ENCODE data around the gene STK24.
"Not testable (repeated sequence)": the region's sequence is repeated elsewhere in the genome, so short reads cannot be mapped to it uniquely, and the experiment has no call there.

STK24 gene

GRCh38 chr13:98434060-98434459 is 142.8 kb downstream of the STK24 start:
- no peak for DNase-seq (ENCODE audit: low spot score)

DNA sequence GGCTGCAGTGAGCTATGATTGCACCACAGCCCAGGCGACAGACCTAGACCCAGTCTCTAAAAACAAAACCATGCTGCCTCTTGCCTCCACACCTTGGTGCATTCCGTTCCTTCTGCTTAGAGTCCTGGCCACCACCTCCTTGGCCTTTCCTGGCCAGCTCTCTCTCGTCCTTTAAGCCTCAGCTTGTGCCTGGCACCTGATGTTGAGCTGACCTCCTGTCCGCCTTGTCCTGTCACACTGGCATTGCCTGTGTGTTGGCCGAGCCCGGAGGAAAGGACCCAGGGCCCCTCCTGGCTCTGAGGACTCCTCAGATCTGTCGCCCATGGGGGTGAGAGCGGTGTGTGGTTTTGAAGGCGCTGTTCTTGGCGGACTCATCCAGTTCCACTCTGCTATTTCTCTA is 143.3 kb downstream of the STK24 start:
- DNase-seq (ENCODE audit: low spot score) = no peak

- no peak for DNase-seq (ENCODE audit: low spot score)
Measured at GRCh38 chr13:98432638-98433037, 144.3 kb downstream of the STK24 start.

- no peak for DNase-seq (ENCODE audit: low spot score)
Measured at GRCh38 chr13:98429977-98430736, 146.8 kb downstream of the STK24 start.

DNA sequence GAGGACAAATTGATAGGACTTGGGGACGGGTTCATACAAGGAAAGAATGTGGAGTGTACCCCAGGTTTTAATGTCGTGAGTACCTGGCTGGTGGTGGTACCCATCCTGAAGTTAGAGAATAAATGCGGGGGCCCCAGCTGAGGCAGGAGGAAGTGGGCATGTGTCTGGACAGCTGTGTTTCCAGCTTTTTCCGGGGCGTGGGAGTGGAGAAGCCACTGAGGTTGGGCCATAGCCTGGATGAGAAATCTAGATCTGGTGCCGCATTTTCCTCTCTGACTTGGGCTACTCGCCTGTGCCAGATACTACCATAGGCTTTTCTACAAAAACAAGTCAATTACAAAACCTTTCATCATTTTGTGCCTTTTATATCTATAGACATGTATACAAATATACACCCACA is 147.4 kb downstream of the STK24 start:
- DNase-seq (ENCODE audit: low spot score) = no peak

- no peak for DNase-seq (ENCODE audit: low spot score)
Measured at GRCh38 chr13:98429081-98429480, 147.8 kb downstream of the STK24 start.

DNA sequence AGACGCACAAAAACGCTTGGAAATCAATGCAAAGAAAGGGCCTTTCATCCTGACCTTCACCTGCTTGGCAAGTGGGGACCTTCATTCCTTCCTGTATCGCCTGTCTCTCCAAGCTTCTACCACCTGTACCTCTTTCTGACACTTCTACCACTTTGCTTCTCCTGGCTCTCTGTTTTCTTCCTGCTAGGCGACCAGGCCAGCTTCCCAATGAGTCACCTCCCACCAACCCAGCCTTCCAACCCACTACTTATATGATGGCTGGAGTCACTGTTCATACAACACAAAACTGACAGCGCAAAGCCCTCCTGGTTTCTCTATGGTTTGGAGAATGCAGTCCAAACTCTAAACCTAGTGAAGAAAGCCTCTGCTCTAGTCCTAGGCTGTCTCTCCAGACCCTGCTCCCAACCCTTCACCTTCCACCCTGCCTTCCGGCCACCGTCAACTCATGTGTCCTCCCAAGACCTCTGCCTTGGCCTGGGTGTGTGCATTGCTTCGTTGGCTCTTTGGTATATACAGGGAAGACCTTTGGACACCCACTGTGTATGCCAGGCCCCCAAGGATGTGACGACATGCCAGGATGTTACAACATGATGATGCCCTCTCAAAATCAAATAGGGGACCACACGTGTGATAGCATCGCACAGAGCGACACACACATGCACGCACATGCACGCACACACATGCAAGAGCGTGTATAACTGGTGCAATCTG is 148.5 kb downstream of the STK24 start:
- DNase-seq (ENCODE audit: low spot score) = no peak

DNA sequence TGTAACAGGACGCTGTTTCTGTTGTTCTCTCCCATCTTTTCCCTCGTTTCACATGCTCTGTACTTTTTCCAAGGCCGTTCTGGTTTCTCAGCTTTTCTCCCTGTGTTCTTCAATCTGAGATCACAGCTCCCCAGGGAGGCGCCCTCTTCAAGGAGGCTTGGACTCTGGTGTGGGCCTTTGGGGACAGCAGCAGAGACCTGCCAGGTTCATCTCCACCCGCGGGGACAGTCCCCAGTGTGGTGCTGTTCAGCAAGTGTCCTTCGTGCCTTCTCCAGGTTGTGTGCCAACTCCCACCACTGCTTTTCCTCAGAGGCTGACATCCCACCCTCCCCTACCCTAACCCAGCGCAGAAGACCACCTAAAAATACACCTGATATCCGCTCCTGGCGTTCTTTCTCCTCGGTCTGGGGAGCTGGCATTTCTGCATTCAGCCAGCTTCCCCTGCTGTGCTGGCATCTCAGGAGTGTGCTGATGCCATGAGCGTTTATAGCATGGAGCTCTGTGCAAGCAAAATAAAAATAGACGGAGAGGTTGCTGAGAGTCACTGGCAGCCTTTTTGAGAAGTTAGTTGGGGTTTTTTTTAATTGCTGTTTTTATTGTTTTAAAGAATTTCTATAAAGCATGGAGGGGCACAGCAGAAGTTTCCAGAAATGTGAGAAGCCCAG is 149.4 kb downstream of the STK24 start:
- no peak for DNase-seq (ENCODE audit: low spot score)

DNA sequence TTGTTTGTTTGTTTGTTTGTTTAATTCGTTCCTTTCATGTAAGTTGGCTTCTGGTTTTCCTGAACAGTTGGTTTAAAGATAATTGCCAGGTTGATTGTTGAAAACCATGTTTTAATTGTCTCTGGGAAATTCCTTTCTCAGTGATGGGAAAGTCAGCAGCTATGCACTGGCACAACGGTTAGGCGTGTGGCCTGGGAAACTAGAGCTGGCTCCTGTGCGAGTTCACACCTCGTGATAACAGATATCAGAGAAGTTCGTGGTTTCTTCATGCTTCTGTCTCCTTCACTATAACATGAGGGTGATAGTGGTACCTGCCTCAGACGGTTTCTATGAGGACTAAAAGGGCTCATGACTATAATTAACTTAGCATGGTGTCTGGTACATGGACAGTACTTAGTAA is 153.5 kb downstream of the STK24 start:
- DNase-seq (ENCODE audit: low spot score) = no peak

GRCh38 chr13:98422046-98422445 is 154.9 kb downstream of the STK24 start:
- DNase-seq (ENCODE audit: low spot score) = no peak

DNA sequence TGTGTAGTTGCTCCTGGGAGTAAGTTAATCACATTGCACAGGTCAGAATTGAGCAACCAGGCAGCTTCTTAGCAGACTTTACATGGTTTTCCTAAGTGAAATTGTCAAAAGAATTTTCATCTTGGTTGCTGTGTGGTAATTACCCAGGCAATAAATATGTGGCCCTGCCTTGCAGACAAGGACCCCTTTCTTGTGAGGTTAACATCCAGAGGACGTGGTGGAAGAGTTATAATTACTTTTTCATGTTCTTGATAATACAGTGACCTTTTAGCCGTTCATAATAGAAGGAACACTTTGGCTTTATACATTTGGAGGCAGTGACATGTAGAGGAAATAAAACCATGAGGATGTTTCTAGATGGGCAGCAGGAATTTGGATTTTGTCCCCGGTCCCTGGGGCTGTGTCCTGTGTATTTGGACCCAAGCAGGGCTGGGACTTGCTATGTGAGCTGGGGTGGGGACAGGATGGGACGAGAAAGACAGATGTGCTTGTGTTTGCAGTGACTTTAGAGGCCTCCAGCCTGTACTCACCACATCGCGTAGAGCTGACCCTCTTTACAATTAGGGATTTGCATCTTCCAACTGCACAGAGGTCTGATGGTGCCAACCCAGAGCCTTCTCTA is 156.2 kb downstream of the STK24 start:
- no peak for DNase-seq (ENCODE audit: low spot score)

DNA sequence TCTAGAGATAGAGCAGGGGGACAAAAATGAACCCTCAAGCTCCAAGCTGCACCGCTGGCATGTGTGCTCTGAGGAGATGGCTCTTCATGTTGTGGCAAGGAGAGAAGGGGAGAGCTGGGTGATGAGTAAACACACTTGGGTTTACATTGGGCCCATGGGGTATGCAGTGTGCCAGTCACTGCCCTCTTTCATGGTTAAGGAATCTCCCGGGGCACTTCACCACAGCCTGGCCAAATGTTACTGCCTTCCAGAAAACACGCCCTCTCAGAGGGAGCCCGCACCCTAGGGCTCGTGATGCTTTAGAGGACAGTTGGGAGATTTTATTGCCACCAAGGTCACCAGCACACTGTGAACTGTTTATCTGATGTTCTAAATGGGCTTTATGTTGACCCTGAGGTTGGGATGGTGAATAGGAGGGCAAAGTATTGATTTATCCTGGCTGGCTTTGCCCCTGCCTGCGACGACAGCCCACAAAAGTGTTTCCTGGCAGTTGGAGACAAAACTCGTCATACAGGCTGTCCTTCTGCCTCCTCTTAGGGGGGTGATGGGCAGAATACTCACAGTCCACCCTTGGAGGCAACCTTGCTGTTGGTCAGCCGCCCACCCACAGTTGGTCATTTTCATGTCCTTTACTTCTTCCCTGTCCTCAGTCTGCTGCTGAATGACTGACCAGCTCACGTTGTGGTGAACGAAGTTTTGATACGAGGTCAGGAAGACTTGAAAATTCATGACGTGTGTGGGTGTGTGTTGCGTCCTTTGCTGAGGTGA is 156.9 kb downstream of the STK24 start:
- no peak for DNase-seq (ENCODE audit: low spot score)

DNA sequence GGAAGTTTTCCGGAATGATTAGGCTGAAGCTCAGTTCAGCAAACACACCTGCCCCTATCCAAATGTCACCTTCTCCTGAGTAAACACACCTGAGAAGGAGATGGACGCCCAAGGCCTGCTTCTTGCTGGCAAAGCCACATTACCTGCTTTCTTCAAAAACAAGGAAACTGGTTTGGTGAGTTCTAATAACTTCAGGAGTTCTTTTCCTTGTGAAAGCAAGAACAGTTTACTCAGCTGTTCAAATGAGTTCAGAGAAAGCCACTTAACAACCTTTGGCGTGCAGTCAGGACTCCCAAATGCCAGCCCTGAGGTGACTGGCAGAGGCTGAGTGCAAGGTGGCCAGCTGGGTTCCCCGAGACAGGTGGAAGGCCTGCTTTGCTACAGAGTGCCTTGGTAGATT is 160.5 kb downstream of the STK24 start:
- no peak for DNase-seq (ENCODE audit: low spot score)

DNA sequence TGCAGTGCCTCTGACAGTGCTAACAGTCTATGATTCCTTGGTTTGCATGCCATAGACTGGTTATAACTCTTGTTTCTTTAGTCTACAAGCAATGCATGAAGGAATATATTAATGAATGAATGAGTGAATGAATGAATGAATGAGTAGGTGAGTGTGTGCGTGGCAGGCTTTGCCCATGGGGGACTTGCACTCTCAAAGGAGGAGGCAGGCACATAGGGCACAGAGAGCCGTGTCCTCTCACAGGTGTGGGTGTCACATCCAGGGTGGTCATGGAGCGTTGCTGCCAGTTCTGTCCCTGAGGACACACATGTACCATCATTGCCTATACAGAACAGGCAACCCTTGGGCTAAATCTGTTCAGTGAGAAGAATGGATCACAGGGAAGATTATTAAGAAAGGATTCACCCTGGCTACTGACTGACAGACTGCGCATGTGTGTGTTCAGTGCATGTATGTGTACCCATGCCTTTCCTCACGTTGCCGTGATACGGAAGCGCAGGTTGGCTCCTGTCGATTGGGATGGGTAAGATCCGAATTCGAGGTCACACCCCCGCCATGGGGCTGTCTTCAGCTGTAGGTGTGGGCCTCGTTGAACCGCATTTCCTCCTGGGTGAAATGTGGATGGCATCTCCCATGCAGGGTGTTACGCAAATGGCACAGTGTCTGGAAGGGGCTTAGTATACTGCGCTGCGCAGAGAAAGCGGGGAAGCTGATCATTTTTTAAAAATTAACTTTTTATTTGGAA is 161.4 kb downstream of the STK24 start:
- DNase-seq (ENCODE audit: low spot score) = no peak

DNA sequence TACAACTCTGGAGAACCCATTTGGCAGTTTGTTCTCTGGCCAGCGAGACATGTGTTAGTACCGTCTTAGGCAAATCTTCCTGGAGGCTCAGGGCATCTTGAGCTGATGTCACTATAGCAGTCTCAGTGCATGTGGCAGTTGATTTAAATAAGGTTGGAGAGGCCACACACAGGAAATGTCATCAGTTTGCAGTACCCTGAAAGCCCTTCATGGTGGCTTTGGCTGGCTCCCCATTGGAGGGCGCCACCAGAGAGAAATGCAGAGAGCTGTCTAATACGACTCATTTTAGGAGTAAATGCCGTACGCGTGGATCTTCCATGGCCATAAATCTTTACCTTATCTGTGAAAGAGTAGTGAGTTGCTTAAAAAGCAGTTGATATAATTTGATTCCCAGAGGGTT is 163.1 kb downstream of the STK24 start:
- no peak for DNase-seq (ENCODE audit: low spot score)

DNA sequence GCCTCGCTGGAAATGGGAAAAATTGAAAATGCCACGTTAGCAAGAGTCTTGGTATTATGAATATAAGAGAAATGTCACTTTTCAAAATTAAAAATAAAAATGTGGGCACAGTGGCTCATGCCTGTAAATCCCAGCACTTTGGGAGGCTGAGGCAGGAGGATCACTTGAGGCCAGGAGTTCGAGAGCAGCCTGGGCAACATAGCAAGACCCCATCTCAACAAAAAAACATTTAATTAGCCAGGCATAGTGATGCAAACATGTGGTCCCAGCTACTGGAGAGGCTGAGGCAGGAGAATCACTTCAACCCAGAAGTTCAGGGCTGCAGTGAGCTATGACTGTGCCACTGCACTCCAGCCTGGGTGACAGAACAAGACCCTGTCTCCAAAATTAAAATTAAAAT is 163.6 kb downstream of the STK24 start:
- not testable (repeated sequence) for DNase-seq (ENCODE audit: low spot score)

- DNase-seq (ENCODE audit: low spot score) = no peak
Measured at GRCh38 chr13:98411617-98412265, 165.2 kb downstream of the STK24 start.

GRCh38 chr13:98411013-98411412 is 165.9 kb downstream of the STK24 start:
- no peak for DNase-seq (ENCODE audit: low spot score)

DNA sequence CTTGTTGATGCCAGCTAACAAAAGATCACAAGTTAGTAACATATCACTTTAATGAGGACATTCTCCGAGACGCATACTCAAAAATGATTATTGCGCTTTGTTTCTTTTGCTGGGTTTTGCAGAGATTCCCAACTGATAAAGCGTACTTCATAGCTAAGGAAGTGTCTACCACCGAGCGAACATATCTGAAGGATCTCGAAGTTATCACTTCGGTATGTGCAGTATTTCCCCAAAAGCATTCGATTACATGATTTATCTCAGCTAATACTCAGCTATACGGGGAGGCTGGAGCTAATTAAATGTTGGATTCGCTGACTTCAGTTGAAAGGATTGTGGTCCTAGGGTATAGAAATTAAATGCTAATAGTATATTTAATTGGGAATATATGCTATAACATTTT is 166.3 kb downstream of the STK24 start:
- no peak for DNase-seq (ENCODE audit: low spot score)

DNA sequence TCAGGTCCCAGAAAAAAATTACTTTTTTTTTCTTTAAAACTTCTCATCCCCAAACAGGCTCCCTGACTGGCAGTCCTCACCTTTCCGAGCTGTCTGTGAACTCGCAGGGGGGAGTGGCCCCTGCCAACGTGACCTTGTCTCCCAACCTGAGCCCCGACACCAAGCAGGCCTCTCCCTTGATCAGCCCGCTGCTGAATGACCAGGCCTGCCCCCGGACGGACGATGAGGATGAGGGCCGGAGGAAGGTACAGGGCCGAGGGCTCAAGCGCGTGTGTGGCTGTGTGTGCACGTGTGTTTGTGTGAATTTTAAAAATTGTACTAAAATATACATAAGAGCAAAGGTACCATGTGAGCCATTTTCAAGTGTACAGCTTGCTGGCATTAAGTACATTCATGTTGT is 167.6 kb downstream of the STK24 start:
- no peak for DNase-seq (ENCODE audit: low spot score)

DNA sequence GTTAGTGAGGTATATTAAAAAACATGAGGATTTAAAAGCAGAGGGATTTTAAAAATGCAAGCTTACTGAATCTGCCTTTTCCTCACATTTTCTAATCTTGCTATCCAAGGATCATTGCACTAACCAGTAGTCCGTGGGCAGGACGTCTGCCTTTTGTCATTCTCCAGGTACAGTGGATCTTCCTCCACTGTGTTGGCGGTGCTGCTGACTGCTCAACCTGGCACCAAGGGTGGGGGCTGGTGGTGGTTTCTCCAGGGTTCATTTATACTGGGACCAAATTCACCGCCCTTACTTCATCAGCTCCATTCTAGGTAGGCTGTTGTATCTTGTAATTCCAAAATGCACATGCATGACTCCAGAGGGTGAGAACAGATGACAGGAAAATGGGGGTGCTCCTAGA is 169.3 kb downstream of the STK24 start:
- no peak for DNase-seq (ENCODE audit: low spot score)
